BJ (cell line): ENCODE measurements around the gene TXNDC2. TPM values are rescaled to one million over a fixed set of nuclear protein-coding genes. Genes with fewer than 3 reads are reported as not detected.
"Not testable (repeated sequence)": the region's sequence is repeated elsewhere in the genome, so short reads cannot be mapped to it uniquely, and the experiment has no call there.

ENCODE experiments used
- CTCF ChIA-PET: fragments of 350-600 bp; formaldehyde crosslinking; extraction: SDS; loops from one replicate; lab custom pipeline; 2021; ENCODE audit warnings: antibody characterized with exemption, inconsistent platforms; lab: Yijun Ruan, JAX
- POLR2A ChIA-PET: fragments of 300-600 bp; sonication (Branson Sonifier 250); formaldehyde crosslinking; extraction: SDS; loops from one replicate; lab custom pipeline; 2021; ENCODE audit warnings: antibody characterized with exemption; lab: Charles Lee
- DNase-seq: peaks from one replicate; pipeline ENCODE4 v3.0.0-alpha.2; 2011; ENCODE audit warnings: low read depth
- H3K27me3 ChIP-seq: 2 replicates; pipeline ENCODE4 v1.6.0; 2011; ENCODE audit warnings: low read length; ENCODE audit not compliant: control insufficient read depth, insufficient read depth
- H3K36me3 ChIP-seq: 2 replicates; pipeline ENCODE4 v1.5.1; 2011; ENCODE audit warnings: low read length; ENCODE audit not compliant: control insufficient read depth, insufficient read depth
- H3K4me3 ChIP-seq: 2 replicates; pipeline ENCODE4 v1.5.1; 2011; ENCODE audit warnings: low read depth, mild to moderate bottlenecking, control low read depth, low read length
- polyA plus RNA-seq: library from polyadenylated mRNA; depleted of rRNA; stranded (reverse); fragments of >200 nt; gene quantifications from 2 replicates; pipeline ENCODE4 v1.2.3, GENCODE V29; 2011
- TF ChIP-seq, protein P1 (sequence below): IDR thresholded peaks from 2 replicates; pipeline ENCODE4 v1.5.1; 2011; ENCODE audit warnings: low read depth, mild to moderate bottlenecking, control low read depth, inconsistent platforms, low read length, moderate library complexity; ENCODE audit not compliant: insufficient read depth

Gene TXNDC2
- polyA plus RNA-seq, 1 experiment = 0.20 TPM

DNA sequence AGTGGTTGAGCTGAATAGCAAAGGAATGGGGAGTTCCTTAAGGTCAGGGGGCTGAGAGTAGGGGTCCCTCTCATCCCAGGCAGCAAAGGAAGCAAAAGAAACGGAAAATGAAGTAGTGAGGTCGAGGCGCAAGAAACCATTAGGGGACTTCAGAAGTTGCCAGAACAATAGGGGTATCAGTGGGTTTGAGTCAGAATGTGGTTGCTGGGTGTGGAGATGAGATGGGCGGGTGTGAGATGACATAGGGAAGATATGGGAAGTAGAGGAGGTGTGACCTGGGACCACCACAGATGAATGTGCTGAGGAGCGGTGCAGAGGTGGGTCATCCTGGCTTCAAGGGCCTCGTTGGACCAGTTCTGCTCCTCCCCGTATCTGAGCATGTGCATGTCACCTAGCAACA lies 14.9 kb downstream of the TXNDC2 start:
- no peak for DNase-seq
- POLR2A ChIA-PET = no interaction called here
- no peak overlapping the region for H3K4me3 ChIP-seq
- TF ChIP-seq, protein P1, sequence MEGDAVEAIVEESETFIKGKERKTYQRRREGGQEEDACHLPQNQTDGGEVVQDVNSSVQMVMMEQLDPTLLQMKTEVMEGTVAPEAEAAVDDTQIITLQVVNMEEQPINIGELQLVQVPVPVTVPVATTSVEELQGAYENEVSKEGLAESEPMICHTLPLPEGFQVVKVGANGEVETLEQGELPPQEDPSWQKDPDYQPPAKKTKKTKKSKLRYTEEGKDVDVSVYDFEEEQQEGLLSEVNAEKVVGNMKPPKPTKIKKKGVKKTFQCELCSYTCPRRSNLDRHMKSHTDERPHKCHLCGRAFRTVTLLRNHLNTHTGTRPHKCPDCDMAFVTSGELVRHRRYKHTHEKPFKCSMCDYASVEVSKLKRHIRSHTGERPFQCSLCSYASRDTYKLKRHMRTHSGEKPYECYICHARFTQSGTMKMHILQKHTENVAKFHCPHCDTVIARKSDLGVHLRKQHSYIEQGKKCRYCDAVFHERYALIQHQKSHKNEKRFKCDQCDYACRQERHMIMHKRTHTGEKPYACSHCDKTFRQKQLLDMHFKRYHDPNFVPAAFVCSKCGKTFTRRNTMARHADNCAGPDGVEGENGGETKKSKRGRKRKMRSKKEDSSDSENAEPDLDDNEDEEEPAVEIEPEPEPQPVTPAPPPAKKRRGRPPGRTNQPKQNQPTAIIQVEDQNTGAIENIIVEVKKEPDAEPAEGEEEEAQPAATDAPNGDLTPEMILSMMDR = no peak
- H3K36me3 ChIP-seq = no peaks in the 10 kb centered on the region
- CTCF ChIA-PET = no interaction called here
- H3K27me3 ChIP-seq = no peaks in the 10 kb centered on the region

DNA sequence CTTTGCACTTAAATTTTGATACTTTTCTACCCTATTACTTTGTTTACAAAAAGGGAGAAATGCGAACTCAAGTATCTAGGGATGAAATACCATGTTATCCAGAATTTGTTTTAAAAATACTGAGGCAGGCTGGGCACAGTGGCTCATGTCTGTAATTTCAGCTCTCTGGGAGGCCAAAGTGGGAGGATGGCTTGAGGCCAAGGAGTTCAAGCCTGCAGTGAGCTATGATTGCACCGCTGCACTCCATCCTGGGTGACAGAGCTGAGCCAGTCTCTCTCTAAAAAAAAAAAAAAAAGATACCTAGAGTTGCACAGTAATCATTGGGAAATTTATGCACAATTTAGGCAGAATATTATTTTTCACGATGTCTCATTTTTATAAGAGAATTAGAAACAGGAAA lies 15.6 kb downstream of the TXNDC2 start:
- Histone ChIP-seq H3K4me3 (no peak overlapping the region), H3K36me3 (no peaks in the 10 kb centered on the region), H3K27me3 (no peaks in the 10 kb centered on the region)
- TF ChIP-seq, protein P1 = no peak
- no peak for DNase-seq
- ChIA-PET CTCF (no interaction called here), POLR2A (no interaction called here)

DNA sequence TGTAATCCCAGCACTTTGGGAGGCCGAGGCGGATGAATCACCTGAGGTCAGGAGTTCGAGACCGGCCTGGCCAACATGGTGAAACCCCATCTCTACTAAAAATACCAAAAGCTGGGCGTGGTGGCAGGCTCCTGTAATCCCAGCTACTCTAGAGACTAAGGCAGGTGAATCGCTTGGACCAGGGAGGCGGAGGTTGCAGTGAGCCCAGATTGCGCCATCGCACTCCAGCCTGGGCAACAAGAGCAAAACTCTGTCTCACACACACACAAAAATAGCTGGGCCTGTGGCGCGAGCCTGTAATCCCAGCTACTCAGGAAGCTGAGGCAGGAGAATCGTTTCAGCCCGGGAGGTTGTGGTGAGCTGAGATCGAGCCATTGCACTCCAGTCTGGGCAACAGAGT lies 16.5 kb downstream of the TXNDC2 start:
- H3K4me3 ChIP-seq, POLR2A ChIA-PET, H3K36me3 ChIP-seq, H3K27me3 ChIP-seq, DNase-seq: not testable (repeated sequence)
- CTCF ChIA-PET = interaction anchor here (0.9 to 1.1 kb wide), 2 partner anchors 10 to 11 kb away, joined by 3 read pairs; partner anchors contain the start of gene VAPA

DNA sequence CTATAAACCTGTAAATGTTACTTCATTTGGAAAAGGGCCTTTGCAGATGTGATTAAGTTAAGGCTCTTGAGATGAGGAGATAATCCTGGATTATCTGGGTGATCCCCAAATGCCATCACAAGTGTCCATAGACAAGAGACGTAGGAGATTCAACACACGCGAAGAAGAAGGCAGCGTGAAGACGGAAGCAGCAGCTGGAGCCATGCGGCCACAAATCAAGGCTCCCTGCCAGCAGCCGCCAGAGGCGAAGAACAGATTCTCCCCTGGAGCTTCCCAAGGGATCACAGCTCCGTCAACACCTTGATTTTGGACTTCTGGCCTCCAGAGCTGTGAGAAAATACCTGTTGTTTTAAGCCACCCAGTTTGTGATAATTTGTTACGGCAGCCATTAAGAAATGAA lies 17.1 kb downstream of the TXNDC2 start:
- H3K27me3 ChIP-seq = no peaks in the 10 kb centered on the region
- no peaks in the 10 kb centered on the region for H3K36me3 ChIP-seq
- DNase-seq = no peak
- CTCF ChIA-PET = interaction anchor here (0.9 to 1.1 kb wide), 2 partner anchors 9 to 11 kb away, joined by 3 read pairs; partner anchors contain the start of gene VAPA
- TF ChIP-seq, protein P1 = no peak
- POLR2A ChIA-PET = no interaction called here
- H3K4me3 ChIP-seq = no peak overlapping the region

DNA sequence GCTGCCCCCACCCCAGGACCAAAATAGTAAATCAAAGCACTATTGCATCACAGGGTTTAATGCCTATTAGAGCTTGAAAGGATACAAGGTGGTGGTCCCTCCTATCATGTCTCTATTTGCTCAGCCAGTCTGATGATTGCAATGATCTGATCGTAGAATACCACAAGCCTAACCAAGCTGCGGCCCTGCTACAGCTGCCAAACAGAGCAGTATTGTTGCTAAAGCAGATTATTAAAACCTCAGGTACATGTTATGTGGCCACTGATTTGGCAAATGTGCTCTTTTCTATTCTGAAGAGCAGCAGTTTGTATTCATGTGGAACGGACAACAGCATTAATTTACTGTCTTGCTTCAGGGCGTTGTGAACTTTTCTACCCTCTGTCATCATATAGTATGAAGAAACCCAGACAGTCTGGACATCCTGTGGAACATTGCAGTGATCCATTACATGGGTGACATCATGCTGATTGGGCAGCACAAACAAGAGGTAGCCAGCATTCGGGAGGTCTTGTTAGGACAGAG lies 19.7 kb downstream of the TXNDC2 start:
- ChIA-PET CTCF (no interaction called here), POLR2A (no interaction called here)
- H3K4me3 ChIP-seq = no peak overlapping the region
- no peak for DNase-seq
- TF ChIP-seq, protein P1 = no peak
- no peaks in the 10 kb centered on the region for H3K36me3 ChIP-seq
- H3K27me3 ChIP-seq = no peaks in the 10 kb centered on the region

DNA sequence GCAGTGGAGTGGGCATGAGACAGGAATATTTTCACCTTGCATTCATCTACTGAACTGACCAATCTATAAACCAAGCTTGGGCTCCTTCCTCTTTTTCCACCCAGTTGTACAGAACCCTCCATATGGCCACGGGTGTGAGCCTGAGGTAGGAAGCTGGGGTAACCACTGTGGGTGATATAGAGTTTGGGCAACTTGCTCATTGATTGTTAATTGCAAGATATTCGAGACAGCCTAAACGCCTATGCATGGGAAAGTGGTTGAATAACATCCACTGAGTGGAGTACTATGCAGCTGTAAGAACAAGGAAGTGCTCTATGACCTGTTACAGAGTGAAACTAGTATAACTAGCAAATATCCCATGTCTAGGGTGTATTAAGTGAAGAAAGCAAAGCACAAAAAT lies 20.7 kb downstream of the TXNDC2 start:
- Histone ChIP-seq H3K4me3 (no peak overlapping the region), H3K36me3 (no peaks in the 10 kb centered on the region), H3K27me3 (no peaks in the 10 kb centered on the region)
- POLR2A ChIA-PET = no interaction called here
- TF ChIP-seq, protein P1 = no peak
- CTCF ChIA-PET = interaction anchor here (1.1 kb wide), 1 partner anchor 116 kb away, joined by 3 read pairs; no protein-coding TSS in a partner anchor
- DNase-seq = no peak
